HG03460 (cell line): Measurements from ENCODE around the gene RYR3.

ENCODE experiments used
- ATAC-seq: cut with Tn5 transposase; IDR thresholded peaks from one replicate; pipeline ENCODE4 v1.9.1; 2021; ENCODE audit not compliant: unreplicated experiment

RYR3 gene

DNA sequence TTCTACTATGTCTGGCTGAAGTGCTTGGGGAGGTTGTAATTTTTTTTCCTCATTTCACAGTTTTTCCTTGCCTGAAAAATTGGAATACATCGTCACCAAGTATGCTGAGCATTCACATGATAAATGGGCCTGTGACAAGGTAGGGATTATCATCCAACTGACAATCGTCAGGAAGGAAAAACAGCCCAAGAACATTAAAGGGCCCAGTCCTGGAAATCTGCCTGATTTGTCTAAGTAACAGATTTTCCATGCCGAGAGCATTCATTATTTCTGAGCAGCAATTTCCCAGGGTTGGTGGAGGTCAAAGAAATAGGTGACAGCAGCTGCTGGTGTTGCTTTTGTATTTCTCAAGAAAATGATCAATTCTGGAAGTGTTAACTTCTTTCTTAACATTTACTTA, 431.5 kb downstream of the RYR3 start:
- ATAC-seq: no peak

DNA sequence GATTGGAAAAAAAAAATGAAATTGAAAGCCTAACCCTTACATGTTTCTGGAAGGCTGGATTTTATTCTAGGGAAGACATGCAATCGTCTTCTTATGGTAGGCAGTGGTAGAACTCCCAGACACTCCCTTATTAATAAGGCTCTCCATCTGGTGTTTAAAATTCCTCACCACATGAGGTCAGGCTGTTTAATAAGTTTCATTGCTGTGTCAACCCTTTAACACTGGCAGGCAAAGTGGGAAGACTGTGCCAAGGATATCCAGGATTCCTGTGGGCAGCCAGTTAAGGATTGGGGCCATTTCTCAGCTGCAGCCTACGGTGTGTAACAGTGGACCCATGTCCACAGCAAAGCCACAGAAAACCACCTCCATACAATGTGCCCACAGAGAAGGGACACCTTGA, 432.0 kb downstream of the RYR3 start:
- ATAC-seq: no peak

DNA sequence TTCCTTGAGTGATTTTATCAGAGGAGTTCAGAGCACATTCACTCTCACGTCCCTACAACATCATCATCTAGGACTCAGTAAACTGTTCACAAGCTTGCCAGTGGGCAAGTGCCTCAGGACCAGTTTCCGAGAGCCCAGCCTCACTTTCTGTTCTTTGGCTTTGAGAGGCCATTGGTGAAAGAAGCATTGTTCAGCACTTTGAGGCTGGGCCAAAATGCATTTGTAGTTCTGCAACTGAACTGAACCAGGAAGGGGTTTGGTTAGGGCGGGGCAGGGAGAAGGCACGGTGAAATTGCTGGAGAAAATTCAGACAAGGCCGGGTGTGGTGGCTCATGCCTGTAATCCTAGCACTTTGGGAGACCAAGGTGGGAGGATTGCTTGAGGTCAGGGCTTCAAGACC, 435.4 kb downstream of the RYR3 start:
- ATAC-seq: no peak

DNA sequence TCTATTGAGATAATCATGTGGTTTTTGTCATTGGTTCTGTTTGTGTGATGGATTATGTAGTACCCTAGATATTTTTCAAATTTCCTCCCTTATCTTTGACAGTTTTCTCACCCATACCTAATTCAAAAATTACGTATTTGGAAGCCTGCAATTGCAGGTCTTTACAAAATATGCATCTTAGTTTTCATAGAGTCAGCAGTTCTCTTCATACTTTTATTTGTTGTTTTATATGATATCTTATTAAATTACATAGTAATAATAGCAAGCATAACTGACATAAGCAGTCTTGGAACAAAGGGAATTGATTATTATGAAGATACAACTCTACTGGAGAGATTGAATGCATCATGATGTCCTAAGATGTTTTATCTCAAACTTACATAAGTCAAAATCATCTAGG, 442.2 kb downstream of the RYR3 start:
- no peak for ATAC-seq

DNA sequence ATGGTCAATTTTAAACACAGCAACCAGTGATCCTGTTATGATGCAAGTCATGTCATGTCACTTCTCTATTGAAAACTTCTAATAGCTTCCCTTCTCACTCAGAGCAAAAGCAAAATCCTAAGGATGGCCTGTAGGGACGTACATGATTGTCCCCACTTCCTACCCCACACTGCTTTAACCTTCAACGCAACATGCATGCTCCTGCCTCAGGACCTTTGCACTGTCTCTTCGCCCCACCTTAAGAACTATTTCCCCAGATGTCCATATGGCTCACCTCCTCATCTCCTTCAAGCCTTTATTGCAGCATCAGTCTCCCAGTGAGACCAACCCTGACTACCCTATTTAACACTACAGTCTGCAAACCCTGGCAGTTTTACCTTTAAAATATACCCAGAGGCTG, 443.5 kb downstream of the RYR3 start:
- ATAC-seq: no peak

DNA sequence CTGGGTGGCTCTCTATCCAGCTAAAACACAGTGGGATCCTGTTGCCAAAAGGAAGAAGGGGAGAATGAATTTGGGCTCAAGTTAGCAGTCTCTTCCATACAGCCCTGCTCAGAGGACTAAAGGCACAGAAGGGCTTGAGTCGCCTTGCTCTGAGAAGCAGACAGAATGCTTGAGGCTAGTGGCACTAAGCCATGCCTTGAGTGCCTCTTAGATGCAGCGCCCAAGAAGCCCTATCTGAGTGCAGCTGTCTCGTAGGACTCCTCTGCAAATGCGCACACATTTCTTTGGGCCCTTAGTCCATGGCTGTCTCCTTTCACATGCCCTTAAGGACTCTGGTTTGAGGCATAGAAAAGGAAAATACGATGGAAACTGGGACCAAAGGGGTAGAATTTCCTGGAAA, 446.2 kb downstream of the RYR3 start:
- no peak for ATAC-seq

DNA sequence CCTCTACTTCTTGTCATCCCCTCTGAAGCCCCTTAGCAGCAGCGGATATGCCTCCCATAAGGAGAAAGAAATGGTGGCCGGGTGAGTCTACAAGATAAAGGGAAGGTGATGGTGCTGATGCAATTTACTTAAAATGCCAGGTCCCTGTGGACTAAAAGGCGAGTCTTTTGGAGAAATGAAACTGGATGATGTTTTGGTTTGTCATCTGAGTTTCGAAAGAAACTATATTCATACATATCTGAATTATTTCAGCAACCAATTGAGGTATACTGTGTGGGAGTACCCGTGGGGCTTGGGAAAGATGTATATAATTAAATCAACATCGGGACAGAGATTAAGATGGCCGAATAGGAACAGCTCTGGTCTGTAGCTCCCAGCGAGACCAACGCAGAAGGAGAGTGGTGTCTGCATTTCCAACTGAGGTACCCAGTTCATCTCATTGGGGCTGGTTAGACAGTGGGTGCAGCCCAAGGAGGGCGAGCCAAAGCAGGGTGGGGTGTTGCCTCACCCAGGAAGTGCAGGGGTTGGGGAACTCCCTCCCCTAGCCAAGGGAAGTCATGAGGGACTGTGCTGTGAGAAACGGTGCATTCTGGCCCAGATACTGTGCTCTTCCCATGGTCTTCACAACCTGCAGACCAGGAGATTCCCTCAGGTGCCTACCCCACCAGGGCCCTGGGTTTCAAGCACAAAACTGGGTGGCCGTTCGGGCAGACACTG, 446.9 kb downstream of the RYR3 start:
- no peak for ATAC-seq

DNA sequence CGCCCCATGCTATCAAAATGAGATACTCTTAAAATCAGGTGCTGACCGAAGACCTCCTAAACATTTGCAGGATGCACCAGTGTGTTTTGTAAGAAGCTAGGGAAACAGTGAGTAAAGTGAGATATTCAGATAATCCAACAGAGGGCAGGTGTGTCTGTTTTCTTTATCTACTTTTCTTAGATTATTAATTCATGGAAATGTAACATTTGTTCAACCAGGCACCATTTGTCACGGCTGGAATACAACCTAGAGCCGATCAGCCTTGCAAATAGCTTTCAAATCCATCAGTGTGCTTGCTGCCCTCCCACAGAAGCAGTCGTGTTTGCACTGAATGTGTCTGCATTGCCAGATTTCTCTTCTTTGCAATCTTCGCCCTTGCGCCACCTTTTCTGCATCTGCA, 455.6 kb downstream of the RYR3 start:
- no peak for ATAC-seq

DNA sequence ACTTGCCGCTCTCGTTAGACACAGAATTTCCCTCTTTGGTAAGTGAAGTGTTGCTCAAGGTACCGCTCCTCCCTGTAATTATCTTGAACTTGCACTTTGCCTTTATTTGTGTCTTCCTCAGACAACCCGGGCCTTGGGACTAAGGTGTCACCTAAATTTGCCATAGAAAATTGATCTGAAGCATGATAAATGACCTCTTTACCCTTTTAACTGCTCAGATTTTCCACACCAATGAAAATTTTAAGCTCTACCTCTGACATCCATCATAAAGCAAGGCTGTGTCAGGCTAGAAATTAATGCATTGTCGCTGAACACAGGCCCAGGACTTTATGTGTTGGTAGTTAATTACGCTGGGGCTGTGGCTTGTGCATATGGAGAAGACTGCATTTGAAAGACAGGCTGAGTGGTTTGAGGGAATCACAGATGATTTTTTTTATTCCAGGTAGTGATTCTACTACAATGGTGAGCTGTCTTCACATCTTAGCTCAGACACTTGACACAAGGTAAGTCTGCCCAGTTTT, 458.0 kb downstream of the RYR3 start:
- ATAC-seq: no peak

DNA sequence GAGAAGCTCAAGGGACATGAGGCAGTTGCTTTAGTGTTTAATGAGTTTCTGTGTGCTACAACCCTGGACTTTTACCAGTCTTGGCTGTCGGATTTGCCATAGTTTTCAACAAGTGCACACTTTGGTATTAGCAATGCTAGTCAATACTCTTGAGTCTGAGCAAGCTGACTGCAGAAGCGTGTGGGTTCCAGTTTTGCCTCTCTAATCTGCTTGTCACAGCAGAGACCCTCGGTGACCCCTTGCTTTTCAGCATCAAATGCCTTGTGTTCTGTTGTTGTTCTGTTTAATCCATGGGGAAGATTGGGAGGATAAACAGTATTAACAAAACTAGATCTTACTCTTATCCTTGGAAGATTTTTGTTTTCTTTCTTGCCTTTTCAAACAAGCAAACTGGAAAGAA, 463.2 kb downstream of the RYR3 start:
- no peak for ATAC-seq

DNA sequence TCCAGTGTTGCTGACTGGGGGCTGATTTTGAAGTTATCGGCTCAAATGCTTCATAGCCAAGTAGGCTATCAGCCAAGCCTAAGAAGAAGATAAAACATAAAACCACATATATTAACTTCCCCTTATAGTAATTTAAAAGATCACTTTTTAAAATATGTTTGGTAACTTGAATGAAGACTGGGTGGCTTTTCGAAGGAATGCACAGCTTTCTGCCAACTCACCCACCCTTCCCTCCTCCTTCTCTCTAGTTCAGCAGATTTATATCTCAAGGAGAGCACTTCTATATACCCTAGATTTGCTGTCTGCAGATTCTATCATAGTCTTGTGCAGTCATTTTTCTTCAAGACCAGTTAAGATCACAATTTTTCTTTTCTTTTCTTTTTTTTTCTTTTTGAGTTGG, 468.1 kb downstream of the RYR3 start:
- ATAC-seq: no peak

DNA sequence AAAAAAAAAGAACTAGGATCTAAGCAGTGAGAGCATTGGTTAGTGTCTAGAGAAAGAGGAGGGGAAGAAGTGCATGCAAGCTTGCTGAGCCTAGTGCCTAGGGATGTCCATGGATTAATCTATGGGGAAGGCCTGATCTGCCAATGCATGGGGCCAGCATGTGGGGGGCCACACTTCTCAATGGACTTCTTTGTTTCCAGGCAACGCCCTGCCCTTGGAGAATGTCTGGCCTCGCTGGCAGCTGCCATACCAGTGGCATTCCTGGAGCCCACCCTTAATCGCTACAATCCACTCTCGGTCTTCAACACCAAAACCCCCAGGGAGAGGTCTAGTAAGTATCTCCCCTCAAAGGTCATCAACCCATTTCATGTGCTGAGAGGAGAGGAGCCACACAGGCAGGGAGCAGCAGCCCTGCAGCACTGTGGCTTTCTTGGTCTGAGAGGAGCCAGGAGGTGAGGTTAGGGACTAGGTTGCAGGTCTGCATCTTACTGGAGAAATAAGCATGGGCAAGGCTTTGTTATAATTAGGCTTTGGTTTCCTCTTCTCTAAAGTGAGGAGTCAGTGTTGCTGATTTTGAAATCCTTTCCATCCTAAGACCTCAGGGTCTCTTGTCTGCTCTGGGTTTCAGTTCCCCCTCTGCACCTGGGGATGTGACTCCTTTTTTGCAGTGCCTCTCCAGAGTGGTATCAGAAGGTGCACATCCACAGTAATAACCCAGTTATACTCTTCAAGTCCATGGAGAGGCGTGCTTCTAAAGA, 469.4 kb downstream of the RYR3 start:
- no peak for ATAC-seq

DNA sequence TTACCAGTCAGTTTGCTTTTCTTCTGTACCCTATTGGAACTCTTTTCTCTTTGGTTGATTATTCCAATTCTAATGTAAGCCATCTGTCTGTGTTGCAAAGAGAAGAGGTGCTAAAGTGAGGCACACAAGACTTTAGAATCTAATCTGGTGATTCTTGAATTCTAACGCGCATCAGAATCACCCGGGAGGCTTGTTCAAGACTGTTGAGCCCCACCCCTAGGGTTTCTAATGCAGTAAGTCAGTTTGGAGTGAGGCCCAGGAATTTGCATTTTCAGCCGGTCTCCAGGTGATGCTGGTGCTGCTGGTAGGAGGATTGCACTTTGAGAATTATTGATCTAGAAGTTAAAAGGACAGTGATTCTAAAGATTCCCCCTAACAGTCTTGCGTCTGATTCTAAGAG, 472.2 kb downstream of the RYR3 start:
- ATAC-seq: no peak

DNA sequence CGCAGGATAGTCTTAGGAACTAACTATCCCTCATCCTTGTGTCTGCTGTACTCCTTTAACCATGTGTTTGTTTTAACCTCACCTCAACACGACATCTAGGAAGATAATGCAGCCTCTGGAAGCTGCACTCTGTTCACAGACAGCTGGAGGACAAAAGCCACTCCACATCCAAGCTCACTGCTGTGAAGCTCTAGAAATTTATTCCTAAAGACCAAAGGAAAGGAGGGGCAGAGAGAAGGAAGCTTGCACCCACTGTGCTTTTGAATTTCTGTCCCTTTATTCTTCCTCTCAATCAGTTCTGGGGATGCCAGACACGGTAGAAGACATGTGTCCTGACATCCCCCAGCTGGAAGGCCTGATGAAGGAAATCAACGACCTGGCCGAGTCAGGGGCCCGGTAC, 474.6 kb downstream of the RYR3 start:
- no peak for ATAC-seq

DNA sequence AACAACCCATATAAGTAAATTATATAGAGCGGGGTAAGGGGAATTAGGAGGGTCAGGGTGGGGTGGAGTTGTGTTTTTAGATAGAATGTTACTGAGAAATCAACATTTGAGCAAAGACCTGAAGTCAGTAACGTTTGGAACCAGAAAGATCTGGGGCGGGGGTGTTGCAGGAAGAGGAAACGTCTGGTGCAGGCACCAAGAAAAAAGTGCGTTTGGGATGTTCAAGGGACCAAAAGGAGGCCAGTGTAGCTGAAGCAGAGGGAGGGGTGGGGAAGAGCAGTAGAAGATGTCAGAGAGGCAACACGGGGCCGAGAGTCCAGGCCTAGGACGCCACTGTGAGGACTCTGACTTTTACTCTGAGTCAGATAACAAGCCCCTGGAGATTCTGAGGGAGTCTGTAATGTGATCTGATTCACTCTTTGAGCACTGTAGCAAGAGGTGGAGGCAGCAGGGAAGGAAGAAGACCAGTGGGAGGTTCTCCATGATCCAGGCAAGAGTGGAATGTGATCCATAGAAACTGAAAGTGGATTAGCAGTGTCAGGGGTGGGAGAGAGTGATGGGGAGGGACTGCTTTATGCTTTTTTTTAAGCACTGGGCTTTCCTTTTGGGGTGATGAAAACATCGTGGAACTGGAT, 478.3 kb downstream of the RYR3 start:
- no peak for ATAC-seq

DNA sequence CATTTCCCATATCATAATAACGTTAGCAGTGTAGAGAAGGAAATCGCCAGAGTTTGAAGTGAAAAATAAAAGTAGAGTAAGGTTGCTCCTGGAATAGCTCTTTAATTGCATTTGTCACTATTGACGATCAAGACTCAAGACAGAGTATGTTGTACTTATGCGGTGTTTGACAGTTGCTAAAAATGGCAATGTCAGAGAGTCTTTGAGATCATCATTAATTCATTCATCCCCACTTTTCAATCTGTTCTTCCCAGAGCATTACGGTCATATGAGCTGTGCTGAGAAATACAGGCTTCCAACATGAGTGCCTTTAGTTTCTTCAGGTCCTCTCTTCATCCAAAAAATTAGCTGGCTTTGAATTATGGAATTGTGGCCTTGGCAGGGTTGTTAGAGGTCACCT, 483.7 kb downstream of the RYR3 start:
- no peak for ATAC-seq

DNA sequence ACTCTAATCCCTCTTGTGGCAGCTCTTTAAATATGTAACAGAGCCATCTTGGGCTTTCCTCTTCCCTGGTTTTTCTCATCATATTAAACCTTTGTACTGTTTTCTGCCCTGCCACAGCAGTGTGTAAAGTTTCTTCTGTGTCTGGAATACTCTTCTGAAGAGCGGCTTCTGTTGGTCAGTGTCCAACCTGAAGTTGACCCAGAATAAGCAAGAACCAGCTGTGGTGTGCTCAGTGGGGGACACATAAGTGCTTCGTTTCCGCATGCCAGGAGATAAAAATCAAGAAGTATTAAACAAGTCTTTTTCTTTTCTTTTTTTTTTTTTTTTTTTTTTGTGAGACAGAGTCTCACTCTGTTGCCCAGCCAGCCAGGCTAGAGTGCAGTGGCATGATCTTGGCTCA, 484.3 kb downstream of the RYR3 start:
- no peak for ATAC-seq

DNA sequence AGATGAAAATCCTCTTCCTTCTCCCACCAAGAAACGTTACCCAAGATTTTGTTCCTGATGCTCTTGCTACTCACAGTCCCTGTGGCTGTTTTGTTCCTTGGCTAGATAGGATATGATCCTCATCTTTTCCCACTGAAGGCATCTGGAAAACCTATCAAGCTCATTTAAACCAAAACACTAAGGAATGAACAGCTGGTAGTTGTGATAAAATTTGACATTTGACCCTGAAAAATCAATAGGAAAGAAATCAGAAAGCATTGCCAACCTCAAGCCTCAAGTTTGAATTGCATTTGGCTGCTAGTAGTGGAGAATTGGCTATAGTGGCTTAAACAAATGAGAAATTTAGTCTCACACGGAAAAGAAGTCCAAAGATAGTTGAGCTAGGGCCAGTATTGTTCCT, 486.9 kb downstream of the RYR3 start:
- ATAC-seq: no peak

DNA sequence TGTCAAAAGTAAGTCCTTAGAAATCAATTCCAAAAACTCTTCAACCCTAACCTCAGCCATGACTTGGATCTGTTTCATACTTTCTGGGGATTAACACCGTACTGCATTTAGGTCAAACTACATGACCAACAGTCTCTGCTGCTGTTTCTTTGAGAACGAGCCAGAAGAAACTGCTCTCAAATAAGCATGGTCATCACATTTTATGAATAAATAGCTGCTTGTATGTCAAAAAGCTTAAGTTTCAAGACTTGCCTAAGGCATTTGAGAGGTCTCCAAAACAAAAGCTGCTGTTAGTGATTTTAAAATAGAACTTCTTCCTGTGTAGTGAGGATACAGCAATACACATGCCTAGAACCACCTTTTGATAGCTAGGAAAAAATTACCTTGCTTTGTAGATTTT, 491.2 kb downstream of the RYR3 start:
- ATAC-seq: no peak

DNA sequence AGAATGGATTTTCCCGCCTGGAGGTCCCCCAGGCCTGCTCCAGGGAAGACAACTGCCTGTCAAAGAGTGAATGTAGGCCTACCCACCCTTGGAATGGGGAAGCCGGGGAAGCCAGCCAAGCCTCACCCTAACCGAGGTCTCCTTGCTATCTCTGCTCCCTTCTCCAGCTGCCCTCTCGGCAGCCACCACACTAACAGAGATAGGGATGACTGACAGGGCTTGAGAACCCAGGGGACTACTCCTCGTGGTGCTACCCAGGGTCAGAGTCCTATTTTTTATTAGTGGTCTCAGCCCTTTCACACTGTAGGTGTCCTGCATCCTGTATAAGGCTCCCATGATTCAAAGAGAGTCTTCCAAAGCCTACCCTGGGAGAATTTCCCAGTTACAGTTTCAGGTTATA, 496.9 kb downstream of the RYR3 start:
- ATAC-seq: no peak

DNA sequence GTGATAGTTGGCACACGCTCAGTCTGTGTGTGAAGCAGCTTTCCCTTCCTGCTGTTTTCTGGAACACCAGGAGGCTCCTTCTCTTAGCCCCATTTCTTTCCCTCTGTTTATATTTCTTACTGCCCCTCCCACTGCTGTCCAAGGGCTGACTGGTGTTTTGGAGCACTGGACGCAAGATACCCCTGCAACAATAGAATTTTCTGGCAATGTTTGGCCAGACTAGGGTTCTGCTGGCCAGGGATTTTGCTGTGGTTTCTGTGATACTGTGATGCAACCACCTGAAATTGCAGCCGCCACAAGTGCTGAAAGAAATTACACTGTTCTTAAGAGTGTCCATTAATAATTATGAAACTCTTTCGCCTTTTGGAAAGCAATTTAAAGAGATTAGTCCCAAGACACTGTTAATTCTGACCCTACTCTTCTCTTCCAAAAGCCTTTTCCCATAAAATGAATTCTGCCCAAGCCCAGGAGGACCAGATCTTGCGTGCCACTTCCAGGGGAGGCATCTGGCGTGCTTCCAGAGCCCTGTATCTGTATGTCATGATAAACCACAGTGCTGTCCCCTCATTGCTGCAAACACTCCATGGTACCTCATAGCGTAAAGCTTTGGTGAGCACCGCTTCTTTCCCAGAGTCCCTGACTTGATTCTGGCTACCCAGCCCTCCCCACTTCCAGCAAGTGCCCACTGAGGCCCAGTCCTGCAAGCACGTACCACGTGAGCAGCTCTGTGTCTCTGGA, 498.1 kb downstream of the RYR3 start:
- ATAC-seq: no peak
